ENCODE data around the gene DUSP6. TPM values are rescaled to one million over a fixed set of nuclear protein-coding genes. Genes with fewer than 3 reads are reported as not detected.

The DUSP6 gene
- total and polyA plus RNA-seq, 2 donors (not counting 1 experiment from before 2014, with no cell fraction given), result 7.0 to 50.0 TPM

GRCh38 chr12:89368391-89368790 lies 16.1 kb upstream of the DUSP6 start:
- Histone ChIP-seq H3K4me3 (replicated peaks in 1 of 4; ENCODE audit: control extremely low read depth in 1 of 4, insufficient read depth in 1 of 4, low read depth in 3 of 4, low read length in 4 of 4) (no peak overlapping the region), H3K9ac (ENCODE audit: insufficient read depth, low read length) (no peak overlapping the region), H3K4me1 (ENCODE audit: control insufficient read depth, extremely low read depth, insufficient read depth, low read length) (peaks cover 2% of the 10 kb centered on the region), H3K36me3 (ENCODE audit: control insufficient read depth, insufficient read depth, low read length) (no peaks in the 10 kb centered on the region), H2AFZ (ENCODE audit: low read length) (no peak overlapping the region), H3K9me3 (ENCODE audit: control insufficient read depth, insufficient read depth, low read depth, low read length) (no peaks in the 10 kb centered on the region), H3K79me2 (ENCODE audit: control insufficient read depth, insufficient read depth, low read length) (no peaks in the 10 kb centered on the region), H3K27me3 (ENCODE audit: control insufficient read depth, insufficient read depth, low read length) (no peaks in the 10 kb centered on the region), H4K20me1 (ENCODE audit: control insufficient read depth, extremely low read depth, insufficient read depth, low read length) (no peaks in the 10 kb centered on the region), H3K4me2 (ENCODE audit: extremely low read depth, insufficient read depth, low read length) (no peak overlapping the region), H3K27ac (ENCODE audit: insufficient read depth, low read length) (no peak overlapping the region)
- TF ChIP-seq EZH2 (IDR thresholded peaks at IDR 0.05; ENCODE audit: low read length, missing control alignments) (no peak), CTCF (conservative IDR thresholded peaks at IDR 0.05 in 1 of 2, IDR thresholded peaks at IDR 0.05 in 1 of 2; ENCODE audit: low read depth in 1 of 2, low read length in 2 of 2) (no peak)
- DNase-seq (ENCODE audit: low read depth in 2 of 2), result no peak

GRCh38 chr12:89366676-89367364 lies 14.5 kb upstream of the DUSP6 start:
- Histone ChIP-seq H3K4me2 (ENCODE audit: extremely low read depth, insufficient read depth, low read length) (no peak overlapping the region), H4K20me1 (ENCODE audit: control insufficient read depth, extremely low read depth, insufficient read depth, low read length) (no peaks in the 10 kb centered on the region), H3K9ac (ENCODE audit: insufficient read depth, low read length) (no peak overlapping the region), H3K4me1 (ENCODE audit: control insufficient read depth, extremely low read depth, insufficient read depth, low read length) (peaks cover 2% of the 10 kb centered on the region), H3K79me2 (ENCODE audit: control insufficient read depth, insufficient read depth, low read length) (no peaks in the 10 kb centered on the region), H3K36me3 (ENCODE audit: control insufficient read depth, insufficient read depth, low read length) (no peaks in the 10 kb centered on the region), H3K27ac (ENCODE audit: insufficient read depth, low read length) (no peak overlapping the region), H3K9me3 (ENCODE audit: control insufficient read depth, insufficient read depth, low read depth, low read length) (no peaks in the 10 kb centered on the region), H3K4me3 (replicated peaks in 1 of 4; ENCODE audit: control extremely low read depth in 1 of 4, insufficient read depth in 1 of 4, low read depth in 3 of 4, low read length in 4 of 4) (no peak overlapping the region), H2AFZ (ENCODE audit: low read length) (no peak overlapping the region), H3K27me3 (ENCODE audit: control insufficient read depth, insufficient read depth, low read length) (no peaks in the 10 kb centered on the region)
- TF ChIP-seq CTCF (conservative IDR thresholded peaks at IDR 0.05 in 1 of 2, IDR thresholded peaks at IDR 0.05 in 1 of 2; ENCODE audit: low read depth in 1 of 2, low read length in 2 of 2) (no peak), EZH2 (IDR thresholded peaks at IDR 0.05; ENCODE audit: low read length, missing control alignments) (no peak)
- DNase-seq (ENCODE audit: low read depth in 2 of 2), result no peak

- Histone ChIP-seq H3K9me3 (ENCODE audit: control insufficient read depth, insufficient read depth, low read depth, low read length) (no peaks in the 10 kb centered on the region), H3K9ac (ENCODE audit: insufficient read depth, low read length) (no peak overlapping the region), H3K79me2 (ENCODE audit: control insufficient read depth, insufficient read depth, low read length) (no peaks in the 10 kb centered on the region), H3K4me3 (replicated peaks in 1 of 4; ENCODE audit: control extremely low read depth in 1 of 4, insufficient read depth in 1 of 4, low read depth in 3 of 4, low read length in 4 of 4) (no peak overlapping the region), H4K20me1 (ENCODE audit: control insufficient read depth, extremely low read depth, insufficient read depth, low read length) (no peaks in the 10 kb centered on the region), H2AFZ (ENCODE audit: low read length) (no peak overlapping the region), H3K4me1 (ENCODE audit: control insufficient read depth, extremely low read depth, insufficient read depth, low read length) (no peaks in the 10 kb centered on the region), H3K27ac (ENCODE audit: insufficient read depth, low read length) (no peak overlapping the region), H3K4me2 (ENCODE audit: extremely low read depth, insufficient read depth, low read length) (no peak overlapping the region), H3K36me3 (ENCODE audit: control insufficient read depth, insufficient read depth, low read length) (no peaks in the 10 kb centered on the region), H3K27me3 (ENCODE audit: control insufficient read depth, insufficient read depth, low read length) (no peaks in the 10 kb centered on the region)
- no peak for TF ChIP-seq CTCF (conservative IDR thresholded peaks at IDR 0.05 in 1 of 2, IDR thresholded peaks at IDR 0.05 in 1 of 2; ENCODE audit: low read depth in 1 of 2, low read length in 2 of 2)
- TF ChIP-seq EZH2 (IDR thresholded peaks at IDR 0.05; ENCODE audit: low read length, missing control alignments), result no peak
- DNase-seq (ENCODE audit: low read depth in 2 of 2), result no peak
Observed at GRCh38 chr12:89364631-89365030, 12.3 kb upstream of the DUSP6 start.
